GM13977 (cell line): ENCODE results near the gene LYPD6.

Experiments
- DNase-seq: peaks from one replicate; pipeline ENCODE4 v3.0.0; 2012; ENCODE audit warnings: low spot score
- CTCF ChIP-seq: IDR thresholded peaks from 2 replicates; pipeline ENCODE4 v1.5.1; 2012; ENCODE audit warnings: mild to moderate bottlenecking, control low read depth; ENCODE audit not compliant: insufficient read depth; ENCODE audit errors: extremely low read depth, missing control alignments
- in situ Hi-C: fragments of 300-500 bp; cut with MboI; formaldehyde crosslinking; loops from one replicate; pipeline ENCODE4 v1.12.0; 2022; ENCODE audit warnings: low sequenced_read_pairs, low pct_unique_long_range_greater_than_20kb, mixed read lengths, inconsistent platforms; ENCODE audit not compliant: unreplicated experiment

LYPD6 gene

GRCh38 chr2:149400997-149401396, 70.6 kb downstream of the LYPD6 start:
- no peak for DNase-seq
- in situ Hi-C loops = no loop called here
- no peak for TF ChIP-seq CTCF

GRCh38 chr2:149409506-149409905, 79.1 kb downstream of the LYPD6 start:
- no peak for DNase-seq
- no peak for TF ChIP-seq CTCF
- in situ Hi-C loops = no loop called here

- in situ Hi-C loops = no loop called here
- TF ChIP-seq CTCF = no peak
- no peak for DNase-seq
These were observed 80.5 kb downstream of the LYPD6 start for GRCh38 chr2:149410701-149411484.

- no peak for DNase-seq
- no peak for TF ChIP-seq CTCF
- in situ Hi-C loops = no loop called here
These were observed 83.1 kb downstream of the LYPD6 start for GRCh38 chr2:149413487-149413886.

GRCh38 chr2:149415086-149415485, 84.7 kb downstream of the LYPD6 start:
- in situ Hi-C loops = no loop called here
- TF ChIP-seq CTCF = no peak

GRCh38 chr2:149418065-149418464, 87.7 kb downstream of the LYPD6 start:
- no peak for TF ChIP-seq CTCF
- in situ Hi-C loops = no loop called here
- DNase-seq = no peak

More at GRCh38 chr2:149415086-149415485, 84.7 kb downstream of the LYPD6 start:
- no peak for DNase-seq
